DMS53 (cell line): Measurements from ENCODE around the gene PCDHA9.
"Not testable (repeated sequence)": the region's sequence is repeated elsewhere in the genome, so short reads cannot be mapped to it uniquely, and the experiment has no call there.

Experiments used
- DNase-seq: peaks from one replicate; lab custom pipeline; 2025; lab: John Stamatoyannopoulos, UW

The PCDHA9 gene

DNA sequence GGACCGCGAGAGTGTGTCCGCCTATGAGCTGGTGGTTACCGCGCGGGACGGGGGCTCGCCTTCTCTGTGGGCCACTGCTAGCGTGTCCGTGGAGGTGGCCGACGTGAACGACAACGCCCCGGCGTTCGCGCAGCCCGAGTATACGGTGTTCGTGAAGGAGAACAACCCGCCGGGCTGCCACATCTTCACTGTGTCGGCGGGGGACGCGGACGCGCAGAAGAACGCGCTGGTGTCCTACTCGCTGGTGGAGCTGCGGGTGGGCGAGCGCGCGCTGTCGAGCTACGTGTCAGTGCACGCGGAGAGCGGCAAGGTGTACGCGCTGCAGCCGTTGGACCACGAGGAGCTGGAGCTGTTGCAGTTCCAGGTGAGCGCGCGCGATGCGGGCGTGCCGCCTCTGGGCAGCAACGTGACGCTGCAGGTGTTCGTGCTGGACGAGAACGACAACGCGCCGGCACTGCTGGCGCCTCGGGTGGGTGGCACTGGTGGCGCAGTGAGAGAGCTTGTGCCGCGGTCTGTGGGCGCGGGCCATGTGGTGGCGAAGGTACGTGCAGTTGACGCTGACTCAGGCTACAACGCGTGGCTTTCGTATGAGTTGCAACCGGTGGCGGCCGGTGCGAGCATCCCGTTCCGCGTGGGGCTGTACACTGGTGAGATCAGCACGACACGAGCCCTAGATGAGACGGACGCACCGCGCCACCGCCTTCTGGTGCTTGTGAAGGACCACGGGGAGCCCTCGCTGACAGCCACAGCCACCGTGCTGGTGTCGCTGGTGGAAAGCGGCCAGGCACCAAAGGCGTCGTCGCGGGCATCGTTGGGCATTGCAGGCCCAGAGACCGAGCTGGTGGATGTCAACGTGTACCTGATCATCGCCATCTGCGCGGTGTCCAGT lies 12.3 kb upstream of the PCDHA9 start:
- DNase-seq: no peak

DNA sequence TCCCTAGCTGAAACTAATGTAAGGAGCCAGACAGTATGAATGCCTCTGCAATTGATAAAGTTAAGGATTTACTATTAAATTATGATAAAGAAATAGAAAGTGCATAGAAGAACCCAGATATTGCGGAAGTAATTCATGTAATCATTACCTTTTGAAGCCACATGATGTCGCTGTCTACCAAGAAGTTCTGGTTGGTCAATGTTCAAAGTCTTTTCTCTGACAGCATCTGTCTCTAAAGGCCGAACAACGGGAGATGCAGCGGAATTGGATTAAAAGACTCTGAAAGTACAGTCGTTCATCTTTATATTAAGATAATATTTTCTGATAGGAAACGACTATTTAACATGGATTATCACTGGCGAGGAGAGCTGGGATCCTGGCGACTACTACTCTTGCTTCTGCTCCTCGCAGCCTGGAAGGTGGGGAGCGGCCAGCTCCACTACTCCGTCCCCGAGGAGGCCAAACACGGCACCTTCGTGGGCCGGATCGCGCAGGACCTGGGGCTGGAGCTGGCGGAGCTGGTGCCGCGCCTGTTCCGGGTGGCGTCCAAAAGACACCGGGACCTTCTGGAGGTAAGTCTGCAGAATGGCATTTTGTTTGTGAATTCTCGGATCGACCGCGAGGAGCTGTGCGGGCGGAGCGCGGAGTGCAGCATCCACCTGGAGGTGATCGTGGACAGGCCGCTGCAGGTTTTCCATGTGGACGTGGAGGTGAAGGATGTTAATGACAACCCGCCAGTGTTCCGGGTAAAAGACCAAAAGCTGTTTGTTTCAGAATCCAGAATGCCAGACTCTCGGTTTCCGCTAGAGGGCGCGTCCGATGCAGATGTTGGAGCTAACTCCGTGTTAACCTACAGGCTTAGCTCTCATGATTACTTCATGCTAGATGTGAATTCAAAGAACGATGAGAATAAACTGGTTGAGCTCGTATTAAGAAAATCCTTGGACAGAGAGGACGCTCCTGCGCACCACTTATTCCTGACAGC lies 6.9 kb upstream of the PCDHA9 start, which contains the start of gene PCDHA8:
PCDHA8 (plus strand) TSS at position 210 of the 985 bp plus-strand sequence; CDS start at position 345, 135 bp downstream.
- DNase-seq: peak; percentile 78

DNA sequence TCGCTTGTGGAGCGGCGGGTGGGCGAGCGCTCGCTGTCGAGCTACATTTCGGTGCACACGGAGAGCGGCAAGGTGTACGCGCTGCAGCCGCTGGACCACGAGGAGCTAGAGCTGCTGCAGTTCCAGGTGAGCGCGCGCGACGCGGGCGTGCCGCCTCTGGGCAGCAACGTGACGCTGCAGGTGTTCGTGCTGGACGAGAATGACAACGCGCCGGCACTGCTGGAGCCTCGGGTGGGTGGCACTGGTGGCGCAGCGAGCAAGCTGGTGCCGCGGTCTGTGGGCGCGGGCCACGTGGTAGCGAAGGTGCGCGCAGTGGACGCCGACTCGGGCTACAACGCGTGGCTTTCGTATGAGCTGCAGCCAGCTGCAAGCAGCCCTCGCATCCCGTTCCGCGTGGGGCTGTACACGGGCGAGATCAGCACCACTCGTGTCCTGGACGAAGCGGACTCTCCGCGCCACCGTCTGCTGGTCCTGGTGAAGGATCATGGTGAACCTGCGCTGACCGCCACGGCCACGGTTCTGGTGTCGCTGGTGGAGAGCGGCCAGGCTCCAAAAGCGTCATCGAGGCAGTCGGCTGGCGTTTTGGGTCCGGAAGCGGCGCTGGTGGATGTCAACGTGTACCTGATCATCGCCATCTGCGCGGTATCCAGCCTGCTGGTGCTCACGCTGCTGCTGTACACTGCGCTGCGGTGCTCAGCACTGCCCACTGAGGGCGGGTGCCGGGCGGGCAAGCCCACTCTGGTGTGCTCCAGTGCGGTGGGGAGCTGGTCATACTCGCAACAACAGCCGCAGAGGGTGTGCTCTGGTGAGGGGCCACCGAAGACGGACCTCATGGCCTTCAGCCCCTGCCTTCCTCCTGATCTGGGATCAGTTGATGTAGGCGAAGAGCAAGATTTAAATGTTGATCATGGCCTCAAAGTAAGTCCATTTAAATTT lies 5.1 kb upstream of the PCDHA9 start:
- DNase-seq: no peak

DNA sequence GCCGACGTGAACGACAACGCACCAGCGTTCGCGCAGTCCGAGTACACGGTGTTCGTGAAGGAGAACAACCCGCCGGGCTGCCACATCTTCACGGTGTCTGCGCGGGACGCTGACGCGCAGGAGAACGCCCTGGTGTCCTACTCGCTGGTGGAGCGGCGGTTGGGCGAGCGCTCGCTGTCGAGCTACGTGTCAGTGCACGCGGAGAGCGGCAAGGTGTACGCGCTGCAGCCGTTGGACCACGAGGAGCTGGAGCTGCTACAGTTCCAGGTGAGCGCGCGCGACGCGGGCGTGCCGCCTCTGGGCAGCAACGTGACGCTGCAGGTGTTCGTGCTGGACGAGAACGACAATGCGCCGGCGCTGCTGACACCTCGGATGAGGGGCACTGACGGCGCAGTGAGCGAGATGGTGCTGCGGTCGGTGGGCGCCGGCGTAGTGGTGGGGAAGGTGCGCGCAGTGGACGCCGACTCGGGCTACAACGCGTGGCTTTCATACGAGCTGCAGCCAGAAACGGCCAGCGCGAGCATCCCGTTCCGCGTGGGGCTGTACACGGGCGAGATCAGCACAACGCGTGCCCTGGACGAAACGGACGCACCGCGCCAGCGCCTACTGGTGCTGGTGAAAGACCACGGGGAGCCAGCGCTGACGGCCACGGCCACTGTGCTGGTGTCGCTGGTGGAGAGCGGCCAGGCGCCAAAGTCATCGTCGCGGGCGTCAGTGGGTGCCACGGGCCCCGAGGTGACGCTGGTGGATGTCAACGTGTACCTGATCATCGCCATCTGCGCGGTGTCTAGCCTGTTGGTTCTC lies 1.9 kb downstream of the PCDHA9 start:
- DNase-seq: not testable (repeated sequence)

DNA sequence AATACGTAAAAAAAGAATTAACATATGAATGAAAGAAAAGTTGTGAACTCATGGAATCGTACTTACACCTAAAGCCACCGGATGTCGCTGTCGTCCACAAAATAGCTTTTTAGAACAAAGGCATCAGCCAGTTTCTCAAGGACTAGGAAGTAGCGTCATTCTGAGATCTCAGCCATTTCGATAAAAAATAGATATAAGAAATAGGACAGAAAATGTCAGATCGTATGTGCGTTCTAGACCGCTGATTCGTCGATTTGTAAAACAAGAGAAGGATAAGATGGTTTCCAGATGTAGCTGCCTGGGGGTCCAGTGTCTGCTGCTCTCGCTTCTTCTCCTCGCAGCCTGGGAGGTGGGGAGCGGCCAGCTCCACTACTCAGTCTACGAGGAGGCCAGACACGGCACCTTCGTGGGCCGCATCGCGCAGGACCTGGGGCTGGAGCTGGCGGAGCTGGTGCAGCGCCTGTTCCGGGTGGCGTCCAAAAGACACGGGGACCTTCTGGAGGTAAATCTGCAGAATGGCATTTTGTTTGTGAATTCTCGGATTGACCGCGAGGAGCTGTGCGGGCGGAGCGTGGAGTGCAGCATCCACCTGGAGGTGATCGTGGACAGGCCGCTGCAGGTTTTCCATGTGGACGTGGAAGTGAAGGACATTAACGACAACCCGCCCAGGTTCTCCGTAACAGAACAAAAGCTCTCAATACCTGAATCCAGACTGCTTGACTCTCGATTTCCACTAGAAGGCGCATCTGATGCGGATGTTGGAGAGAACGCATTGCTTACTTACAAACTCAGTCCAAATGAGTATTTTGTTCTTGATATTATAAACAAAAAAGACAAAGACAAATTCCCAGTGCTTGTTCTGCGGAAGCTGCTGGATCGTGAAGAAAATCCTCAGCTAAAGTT lies 7.8 kb downstream of the PCDHA9 start, which contains the start of gene PCDHA10:
PCDHA10 (plus strand) TSS at position 126 of the 903 bp plus-strand sequence; CDS start at position 278, 152 bp downstream.
- peak; percentile 88 for DNase-seq

DNA sequence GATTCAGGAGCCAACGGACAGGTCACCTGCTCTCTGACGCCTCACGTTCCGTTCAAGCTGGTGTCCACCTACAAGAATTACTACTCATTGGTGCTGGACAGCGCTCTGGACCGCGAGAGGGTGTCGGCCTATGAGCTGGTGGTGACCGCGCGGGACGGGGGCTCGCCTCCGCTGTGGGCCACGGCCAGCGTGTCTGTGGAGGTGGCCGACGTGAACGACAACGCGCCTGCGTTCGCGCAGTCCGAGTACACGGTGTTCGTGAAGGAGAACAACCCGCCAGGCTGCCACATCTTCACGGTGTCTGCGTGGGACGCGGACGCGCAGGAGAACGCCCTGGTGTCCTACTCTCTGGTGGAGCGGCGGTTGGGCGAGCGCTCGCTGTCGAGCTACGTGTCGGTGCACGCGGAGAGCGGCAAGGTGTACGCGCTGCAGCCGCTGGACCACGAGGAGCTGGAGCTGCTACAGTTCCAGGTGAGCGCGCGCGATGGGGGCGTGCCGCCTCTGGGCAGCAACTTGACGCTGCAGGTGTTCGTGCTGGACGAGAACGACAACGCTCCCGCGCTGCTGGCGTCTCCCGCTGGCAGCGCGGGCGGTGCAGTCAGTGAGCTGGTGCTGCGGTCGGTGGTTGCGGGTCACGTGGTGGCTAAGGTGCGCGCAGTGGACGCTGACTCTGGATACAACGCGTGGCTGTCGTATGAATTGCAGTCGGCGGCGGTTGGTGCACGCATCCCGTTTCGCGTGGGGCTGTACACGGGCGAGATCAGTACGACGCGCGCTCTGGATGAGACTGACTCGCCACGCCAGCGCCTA lies 9.2 kb downstream of the PCDHA9 start:
- DNase-seq: no peak

DNA sequence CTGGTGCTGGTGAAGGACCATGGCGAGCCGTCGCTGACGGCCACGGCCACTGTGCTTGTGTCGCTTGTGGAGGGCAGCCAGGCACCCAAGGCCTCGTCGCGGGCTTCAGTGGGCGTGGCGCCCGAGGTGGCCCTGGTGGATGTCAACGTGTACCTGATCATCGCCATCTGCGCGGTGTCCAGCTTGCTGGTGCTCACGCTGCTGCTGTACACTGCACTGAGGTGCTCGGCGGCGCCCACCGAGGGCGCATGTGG lies 9.7 kb downstream of the PCDHA9 start:
- DNase-seq: no peak

DNA sequence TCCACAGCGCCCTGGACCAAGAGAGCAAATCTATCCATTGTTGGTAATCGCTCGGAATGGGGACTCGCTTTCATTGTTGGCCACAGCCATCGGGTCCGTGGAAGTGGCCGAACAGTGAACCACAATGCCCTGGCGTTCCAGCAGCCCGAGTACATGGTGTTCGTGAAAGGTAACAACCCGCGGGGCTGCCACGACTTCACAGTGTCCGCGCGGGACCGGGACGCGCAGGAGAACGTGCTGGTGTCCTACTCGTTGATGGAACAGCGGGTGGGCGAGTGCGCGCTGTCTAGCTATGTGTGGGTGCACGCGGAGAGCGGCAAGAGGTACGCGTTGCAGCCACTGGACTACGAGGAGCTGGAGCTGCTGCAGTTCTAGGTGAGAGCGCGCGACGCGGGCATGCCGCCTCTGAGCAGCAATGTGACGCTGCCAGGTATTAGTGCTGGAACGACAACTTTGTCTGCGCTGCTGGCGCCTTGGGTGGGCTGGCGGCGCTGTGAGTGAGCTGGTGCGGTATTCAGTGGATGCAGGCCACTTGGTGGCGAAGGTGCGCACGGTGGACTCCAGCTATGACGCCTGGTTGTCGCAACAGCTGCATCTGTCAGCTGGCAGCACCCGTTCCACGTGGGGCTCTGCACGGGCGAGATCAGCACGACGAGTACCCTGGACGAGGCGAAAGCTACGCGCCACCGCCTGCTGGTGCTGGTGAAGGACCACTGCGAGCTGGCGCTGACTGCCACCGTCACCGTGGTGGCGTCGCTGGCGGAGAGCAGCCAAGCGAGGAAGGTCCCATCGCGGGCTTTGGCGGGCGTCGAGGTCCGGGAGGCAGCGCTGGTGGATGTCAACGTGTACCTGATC lies 14.5 kb downstream of the PCDHA9 start:
- no peak for DNase-seq

DNA sequence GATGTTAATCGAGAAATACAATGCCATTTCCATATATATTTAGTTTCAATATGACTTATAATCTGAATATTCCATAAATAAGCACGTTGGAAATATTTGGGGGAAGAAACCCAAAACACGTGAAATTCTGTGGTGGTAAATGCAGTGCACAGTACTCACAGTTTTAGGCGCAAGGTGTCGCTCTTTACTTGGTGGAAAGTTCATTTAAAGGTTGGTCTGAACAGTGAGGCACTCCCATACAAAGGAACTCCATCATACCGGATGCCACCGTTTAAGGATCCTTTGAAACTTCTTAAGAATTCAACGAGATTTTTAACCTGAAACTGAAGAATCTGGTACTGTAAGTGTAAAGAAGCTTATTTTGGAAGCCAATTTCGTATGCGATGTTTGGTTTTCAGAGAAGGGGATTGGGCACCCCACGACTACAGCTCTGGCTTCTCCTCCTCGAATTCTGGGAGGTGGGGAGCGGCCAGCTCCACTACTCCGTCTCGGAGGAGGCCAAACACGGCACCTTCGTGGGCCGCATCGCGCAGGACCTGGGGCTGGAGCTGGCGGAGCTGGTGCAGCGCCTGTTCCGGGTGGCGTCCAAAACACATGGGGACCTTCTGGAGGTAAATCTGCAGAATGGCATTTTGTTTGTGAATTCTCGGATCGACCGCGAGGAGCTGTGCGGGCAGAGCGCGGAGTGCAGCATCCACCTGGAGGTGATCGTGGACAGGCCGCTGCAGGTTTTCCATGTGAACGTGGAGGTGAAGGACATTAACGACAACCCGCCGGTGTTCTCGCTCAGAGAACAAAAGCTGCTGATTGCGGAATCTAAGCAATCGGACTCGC lies 20.8 kb downstream of the PCDHA9 start, which contains the start of gene PCDHA11:
PCDHA11 (plus strand) TSS at position 237 of the 834 bp plus-strand sequence; CDS start at position 384, 147 bp downstream.
- DNase-seq: peak; percentile 84

DNA sequence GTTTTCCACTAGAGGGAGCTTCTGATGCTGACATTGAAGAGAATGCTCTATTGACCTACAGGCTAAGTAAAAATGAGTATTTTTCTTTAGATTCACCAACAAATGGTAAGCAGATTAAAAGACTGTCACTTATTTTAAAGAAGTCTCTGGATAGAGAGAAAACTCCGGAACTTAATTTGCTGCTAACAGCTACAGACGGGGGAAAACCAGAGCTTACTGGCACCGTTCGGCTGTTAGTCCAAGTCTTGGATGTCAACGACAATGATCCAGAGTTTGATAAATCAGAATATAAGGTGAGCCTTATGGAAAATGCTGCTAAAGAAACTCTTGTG lies 21.3 kb downstream of the PCDHA9 start:
- no peak for DNase-seq

DNA sequence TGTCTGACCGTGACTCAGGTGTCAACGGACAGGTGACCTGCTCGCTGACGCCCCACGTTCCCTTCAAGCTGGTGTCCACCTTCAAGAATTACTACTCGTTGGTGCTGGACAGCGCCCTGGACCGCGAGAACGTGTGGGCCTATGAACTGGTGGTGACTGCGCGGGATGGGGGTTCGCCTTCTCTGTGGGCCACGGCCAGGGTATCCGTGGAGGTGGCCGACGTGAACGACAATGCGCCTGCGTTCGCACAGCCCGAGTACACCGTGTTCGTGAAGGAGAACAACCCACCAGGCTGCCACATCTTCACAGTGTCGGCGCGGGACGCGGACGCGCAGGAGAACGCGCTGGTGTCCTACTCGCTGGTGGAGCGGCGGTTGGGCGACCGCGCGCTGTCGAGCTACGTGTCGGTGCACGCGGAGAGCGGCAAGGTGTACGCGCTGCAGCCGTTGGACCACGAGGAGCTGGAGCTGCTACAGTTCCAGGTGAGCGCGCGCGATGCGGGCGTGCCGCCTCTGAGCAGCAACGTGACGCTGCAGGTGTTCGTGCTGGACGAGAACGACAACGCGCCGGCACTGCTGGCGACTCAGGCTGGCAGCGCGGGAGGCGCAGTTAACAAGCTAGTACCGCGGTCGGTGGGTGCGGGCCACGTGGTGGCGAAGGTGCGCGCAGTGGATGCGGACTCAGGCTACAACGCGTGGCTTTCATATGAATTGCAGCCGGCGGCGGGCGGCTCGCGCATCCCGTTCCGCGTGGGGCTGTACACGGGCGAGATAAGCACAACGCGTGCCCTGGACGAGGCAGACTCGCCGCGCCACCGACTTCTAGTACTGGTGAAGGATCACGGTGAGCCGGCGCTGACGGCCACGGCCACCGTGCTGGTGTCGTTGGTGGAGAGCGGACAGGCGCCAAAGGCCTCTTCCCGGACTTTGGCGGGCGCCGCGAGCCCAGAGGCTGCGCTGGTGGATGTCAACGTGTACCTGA lies 22.3 kb downstream of the PCDHA9 start:
- no peak for DNase-seq

DNA sequence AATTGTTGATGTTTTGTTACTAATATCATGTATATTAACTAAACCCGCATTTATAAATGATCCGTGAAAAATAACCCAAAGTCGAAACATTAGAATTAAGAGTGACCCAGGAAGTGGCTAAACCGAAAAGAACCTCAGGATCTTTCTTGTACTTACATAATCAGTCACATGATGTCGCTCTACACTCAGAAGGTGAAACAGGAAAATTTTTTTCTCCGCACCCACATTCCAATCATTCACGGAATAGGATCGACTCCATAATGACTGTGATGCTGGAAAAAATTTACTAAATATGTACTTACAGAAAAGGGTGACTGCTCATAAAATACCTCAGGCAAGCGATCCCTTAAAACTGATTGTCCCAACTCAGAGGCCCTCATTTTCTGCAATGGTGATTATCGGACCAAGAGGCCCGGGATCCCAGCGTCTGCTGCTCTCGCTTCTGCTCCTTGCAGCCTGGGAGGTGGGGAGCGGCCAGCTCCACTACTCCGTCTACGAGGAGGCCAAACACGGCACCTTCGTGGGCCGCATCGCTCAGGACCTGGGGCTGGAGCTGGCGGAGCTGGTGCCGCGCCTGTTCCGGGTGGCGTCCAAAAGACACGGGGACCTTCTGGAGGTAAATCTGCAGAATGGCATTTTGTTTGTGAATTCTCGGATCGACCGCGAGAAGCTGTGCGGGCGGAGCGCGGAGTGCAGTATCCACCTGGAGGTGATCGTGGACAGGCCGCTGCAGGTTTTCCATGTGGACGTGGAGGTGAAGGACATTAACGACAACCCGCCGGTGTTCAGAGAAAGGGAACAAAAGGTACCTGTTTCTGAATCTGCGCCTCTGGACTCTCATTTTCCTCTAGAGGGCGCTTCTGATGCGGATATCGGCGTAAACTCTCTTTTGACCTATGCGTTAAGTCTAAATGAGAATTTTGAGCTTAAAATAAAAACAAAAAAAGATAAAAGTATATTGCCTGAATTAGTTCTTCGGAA lies 27.2 kb downstream of the PCDHA9 start, which contains the start of gene PCDHA12:
PCDHA12 (plus strand) TSS at position 224 of the 981 bp plus-strand sequence; CDS start at position 389, 165 bp downstream.
- peak; percentile 76 for DNase-seq

DNA sequence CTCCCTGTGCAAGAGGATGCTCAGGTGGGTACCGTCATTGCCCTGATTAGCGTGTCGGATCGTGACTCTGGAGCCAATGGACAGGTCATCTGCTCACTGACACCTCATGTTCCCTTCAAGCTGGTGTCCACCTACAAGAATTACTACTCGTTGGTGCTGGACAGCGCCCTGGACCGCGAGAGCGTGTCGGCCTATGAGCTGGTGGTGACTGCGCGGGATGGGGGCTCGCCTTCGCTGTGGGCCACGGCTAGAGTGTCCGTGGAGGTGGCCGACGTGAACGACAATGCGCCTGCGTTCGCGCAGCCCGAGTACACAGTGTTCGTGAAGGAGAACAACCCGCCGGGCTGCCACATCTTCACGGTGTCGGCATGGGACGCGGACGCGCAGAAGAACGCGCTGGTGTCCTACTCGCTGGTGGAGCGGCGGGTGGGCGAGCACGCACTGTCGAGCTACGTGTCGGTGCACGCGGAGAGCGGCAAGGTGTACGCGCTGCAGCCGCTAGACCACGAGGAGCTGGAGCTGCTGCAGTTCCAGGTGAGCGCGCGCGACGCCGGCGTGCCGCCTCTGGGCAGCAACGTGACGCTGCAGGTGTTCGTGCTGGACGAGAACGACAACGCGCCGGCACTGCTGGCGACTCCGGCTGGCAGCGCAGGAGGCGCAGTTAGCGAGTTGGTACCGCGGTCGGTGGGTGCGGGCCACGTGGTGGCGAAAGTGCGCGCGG lies 28.5 kb downstream of the PCDHA9 start:
- not testable (repeated sequence) for DNase-seq

DNA sequence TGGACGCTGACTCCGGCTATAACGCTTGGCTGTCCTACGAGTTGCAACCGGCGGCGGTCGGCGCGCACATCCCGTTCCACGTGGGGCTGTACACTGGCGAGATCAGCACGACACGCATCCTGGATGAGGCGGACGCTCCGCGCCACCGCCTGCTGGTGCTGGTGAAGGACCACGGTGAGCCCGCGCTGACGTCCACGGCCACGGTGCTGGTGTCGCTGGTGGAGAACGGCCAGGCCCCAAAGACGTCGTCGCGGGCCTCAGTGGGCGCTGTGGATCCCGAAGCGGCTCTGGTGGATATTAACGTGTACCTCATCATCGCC lies 29.0 kb downstream of the PCDHA9 start:
- no peak for DNase-seq
